ENCODE measurements around the gene SKAP1.
"Not testable (repeated sequence)": the region's sequence is repeated elsewhere in the genome, so short reads cannot be mapped to it uniquely, and the experiment has no call there.

SKAP1 gene

DNA sequence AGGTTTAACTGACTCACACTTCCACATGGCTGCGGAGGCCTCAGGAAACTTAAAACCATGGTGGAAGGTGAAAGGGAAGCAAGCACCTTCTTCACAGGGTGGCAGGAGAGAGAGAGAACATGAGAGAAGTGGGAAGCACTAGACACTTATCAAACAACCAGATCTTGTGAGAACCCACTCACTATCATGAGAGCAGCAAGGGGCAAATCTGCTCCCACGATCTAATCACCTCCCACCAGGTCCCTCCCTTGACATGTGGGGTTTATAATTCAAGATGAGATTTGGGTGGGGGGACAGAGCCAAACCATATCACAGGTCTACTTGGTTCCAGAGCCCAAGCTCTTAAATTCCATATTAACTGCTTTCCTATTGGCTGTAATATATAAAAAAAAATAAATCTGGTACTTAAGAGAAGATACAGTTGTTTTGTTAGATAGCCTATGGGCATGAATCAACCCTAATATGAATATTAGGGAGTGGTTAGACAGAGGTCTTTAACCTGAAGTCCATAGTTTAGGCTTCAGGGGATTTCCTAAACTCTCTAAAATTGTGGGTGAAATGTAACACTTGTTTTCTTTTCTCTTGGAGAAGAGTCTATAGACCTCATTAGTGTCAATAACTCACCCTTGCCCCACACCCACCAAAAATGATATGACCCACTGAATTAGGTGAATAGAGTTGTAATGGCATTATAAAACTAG is 56.7 kb downstream of the SKAP1 start:
- DNase-seq (ENCODE audit: low read depth in 2 of 2): no peak

DNA sequence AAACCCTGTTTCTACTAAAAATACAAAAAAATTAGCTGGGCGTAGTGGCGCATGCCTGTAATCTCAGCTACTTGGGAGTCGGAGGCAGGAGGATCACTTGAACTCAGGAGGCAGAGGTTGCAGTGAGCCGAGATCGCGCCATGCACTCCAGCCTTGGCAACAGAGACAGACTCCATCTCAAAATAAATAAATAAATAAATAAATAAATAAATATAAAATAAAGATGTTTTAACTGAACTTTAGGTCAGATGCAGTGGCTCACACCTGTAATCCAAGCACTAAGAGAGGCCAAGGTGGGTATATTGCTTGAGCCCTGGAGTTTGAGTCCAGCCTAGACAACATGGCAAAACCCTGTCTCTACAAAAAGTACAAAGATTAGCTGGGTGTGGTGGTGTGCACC is 61.0 kb downstream of the SKAP1 start:
- not testable (repeated sequence) for DNase-seq (ENCODE audit: low read depth in 2 of 2)

DNA sequence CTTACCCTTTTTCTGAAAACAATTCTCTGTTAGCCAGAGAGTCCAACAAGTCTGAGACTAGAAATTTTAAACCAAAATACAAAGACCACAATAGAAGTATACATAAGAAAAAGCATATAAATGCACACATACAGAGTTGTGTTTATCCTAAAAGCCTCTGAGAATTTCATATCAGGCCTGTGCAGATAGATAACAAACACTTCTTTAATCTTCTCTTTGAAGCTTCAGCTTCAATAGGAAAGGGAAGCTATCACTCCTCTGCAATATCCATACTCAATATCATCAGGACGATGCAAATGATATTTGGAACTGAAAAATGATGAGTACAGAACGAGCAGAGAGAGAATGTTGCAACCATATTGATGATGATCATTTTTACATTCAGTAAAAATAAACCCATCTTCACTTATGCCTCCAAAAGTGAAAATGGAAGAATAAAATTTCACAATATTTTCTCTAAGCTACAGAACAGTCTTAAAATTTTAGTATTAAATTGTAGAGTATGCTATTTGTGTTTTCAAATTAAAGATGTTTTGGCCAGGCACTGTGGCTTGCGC is 61.6 kb downstream of the SKAP1 start:
- DNase-seq (ENCODE audit: low read depth in 2 of 2): no peak

DNA sequence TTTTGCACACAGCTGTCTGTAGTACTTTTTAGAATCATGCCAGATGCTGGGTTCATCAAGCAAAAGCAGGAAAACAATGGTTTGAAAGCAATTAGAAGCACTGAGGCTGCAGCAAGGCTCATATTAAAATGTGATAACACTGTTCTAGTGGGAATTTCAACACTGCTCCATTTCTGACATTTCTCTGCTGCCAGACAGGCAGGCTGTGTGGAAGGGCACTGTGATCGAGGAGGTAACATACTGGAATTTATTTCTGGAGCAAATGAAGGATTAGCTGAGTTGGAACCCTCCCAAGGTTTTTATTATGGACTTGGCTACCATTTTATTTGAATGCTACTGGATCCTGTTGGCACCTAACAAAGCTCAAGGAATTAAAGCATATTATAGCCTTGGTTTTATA is 66.9 kb downstream of the SKAP1 start:
- no peak for DNase-seq (ENCODE audit: low read depth in 2 of 2)

DNA sequence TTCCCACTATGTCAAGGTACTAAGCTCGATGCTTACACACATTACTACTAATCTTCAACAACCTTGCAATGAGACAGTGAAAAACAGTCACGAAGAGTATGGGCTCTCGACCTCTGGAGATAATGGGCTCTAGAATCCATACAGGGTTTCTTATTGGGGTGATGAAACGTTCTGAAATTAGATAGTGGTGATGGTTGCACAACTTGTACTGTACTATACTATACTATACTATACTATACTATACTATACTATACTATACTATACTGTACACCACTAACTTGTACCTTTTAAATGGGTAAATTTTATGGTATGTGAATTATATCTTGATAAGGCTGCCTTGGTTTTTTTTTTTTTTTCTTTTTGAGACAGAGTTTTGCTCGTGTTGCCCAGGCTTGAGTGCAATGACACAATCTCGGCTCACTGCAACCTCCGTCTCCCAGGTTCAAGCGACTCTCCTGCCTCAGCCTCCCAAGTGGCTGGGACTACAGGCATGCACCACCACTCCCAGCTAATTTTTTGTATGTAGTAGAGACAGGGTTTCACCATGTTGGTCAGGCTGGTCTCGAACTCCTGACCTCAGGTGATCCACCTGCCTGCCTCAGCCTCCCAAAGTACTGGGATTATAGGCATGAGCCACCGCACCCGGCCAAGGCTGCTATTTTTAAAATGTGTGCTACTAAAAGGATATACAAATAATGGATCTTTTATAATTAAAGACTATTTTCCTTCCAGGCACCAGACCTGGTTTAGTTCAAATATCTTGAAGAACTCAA is 69.0 kb downstream of the SKAP1 start:
- DNase-seq (ENCODE audit: low read depth in 2 of 2): not testable (repeated sequence)

DNA sequence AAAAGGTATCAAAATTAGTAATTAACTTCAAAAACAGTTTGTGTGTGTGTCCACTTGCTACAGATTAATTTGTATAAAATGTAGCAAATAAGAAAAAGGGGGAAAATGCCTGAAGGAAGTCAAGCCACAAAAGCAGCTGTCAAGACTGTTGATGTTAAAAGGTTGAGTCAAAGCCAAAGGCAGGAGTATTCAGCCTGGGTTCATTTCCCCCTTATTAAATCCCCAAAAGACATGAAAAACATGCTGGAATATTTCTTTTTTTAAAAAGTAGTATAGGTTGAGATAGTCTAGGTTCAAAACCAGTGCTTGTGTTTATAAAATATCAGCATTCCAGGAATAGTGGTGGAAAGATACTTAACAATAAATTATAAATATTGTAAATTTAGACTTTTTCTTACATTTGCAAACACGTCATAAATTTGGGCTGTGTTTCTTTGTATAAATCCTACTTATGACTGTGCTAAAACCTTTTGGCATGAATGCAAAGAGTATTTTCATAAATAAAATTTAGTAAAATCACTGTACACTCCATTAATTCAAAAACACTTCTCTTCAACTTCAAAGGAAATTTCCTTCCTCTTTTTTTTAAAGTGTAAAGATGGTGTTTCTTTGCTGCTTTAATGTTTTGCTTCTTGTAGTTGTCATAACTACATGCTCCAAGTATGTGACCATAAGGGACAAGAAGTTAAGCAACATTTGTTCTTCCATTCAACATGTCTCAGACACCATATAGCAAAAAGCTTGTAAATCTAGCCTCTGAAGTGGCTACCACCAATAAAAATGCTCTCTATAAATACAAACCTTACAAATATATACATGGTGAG is 72.0 kb downstream of the SKAP1 start:
- DNase-seq (ENCODE audit: low read depth in 2 of 2): no peak

DNA sequence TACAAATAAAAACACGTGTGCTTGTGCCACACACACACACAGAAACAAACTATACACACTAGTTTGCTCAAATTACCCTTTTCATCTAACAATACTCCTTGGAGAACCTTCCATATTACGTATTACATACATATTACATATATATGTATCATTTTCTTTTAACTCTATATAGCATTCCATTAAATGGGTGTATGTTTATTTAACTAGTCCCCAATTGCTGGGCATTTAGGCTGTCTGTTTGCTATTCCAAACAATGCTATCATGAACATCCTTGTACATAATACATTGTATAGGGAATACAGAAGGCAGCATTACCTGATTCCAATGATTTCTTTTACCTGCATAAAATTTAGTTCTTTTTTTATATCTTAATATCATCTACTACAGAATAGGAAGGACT is 73.1 kb downstream of the SKAP1 start:
- no peak for DNase-seq (ENCODE audit: low read depth in 2 of 2)

DNA sequence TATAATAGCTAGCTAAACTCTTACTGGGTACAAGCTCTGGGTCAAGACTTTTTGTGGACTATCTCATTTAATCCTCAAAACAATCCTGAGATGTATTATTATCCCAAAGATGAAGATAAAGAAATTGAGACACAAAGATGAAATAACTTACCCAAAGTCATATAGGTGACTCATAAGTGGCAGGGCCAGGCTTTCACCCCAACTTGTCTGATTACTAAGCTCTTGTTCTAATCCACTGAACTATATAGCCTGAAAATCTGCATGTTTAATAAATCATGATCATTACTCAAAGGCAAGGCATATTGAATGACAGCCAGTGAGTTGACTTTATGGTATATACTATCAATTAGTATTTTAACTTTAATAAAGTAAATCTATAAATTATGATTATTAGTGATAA is 77.4 kb downstream of the SKAP1 start:
- no peak for DNase-seq (ENCODE audit: low read depth in 2 of 2)

DNA sequence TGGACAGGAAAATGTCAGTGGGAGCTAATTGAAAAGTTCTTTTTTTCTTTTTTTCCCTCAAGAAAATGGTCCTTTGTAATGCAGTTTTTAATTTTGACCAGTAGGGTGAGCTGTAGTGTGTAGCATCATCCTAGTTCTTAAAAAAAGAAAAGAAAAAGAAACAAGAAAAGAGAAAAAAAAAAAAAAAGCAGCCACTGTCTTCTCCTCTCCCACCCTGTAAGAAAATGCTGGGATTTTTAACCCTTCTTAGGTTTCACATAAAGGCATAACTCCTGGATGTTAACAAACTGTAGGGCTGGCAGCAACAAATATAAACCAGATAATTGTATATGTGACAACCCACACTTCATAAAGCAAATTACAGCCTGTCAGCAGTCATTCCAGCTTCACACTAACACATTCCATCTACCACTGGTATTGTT is 78.1 kb downstream of the SKAP1 start:
- no peak for DNase-seq (ENCODE audit: low read depth in 2 of 2)

DNA sequence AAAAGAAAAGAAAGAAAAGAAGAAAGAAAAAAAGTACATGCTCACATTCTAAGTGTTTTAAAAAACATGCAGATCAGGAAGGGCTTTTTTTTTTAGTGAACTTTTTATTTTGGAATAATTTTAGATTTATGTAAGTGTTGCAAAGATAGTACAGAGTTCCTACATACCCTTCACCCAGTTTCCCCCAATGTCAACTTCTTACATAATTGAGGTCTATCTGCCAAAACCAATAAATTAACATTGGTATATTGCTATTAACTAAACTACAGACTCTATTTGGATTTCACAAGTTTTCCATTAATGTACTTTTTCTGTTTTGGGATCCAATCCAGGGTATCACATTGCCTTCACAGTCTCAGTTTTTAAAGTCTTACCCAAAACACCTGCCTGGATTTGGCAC is 81.7 kb downstream of the SKAP1 start:
- DNase-seq (ENCODE audit: low read depth in 2 of 2): no peak

DNA sequence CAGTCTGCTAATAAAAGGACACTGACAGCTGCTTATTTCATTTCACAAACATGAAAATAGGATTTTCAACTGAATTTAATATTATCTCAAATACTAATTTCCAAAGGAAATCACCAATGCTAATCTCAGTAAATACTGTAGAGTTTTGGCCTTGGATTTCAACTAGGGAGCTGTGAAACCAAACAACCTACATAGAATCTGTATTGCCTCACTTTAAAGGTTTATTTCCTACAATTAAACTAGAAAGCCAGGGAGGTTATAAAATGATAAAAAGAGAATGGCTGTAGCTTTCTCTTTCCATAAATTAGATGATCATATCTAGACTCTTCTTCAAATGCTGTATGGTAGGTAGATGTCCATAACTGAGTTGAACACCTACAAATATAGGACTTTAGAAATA is 82.8 kb downstream of the SKAP1 start:
- no peak for DNase-seq (ENCODE audit: low read depth in 2 of 2)

DNA sequence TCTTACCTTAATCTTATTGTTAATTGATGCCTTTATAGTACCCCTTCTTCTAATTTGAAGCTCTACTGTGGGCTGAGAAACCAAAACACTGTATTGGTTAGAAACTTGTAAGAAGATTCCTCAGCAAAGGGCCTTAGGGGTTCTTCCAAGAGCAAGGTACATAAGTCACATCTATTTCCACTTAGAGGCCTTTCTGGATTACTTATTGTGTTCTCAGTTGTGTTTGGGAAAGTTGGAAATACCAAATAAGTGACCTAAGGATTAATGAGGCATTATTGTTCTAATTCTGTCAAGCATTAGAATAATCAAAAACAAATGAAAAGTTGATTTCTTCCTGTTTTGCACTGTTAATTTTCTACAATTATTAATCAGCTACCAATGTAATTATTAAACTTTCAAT is 85.8 kb downstream of the SKAP1 start:
- DNase-seq (ENCODE audit: low read depth in 2 of 2): no peak

DNA sequence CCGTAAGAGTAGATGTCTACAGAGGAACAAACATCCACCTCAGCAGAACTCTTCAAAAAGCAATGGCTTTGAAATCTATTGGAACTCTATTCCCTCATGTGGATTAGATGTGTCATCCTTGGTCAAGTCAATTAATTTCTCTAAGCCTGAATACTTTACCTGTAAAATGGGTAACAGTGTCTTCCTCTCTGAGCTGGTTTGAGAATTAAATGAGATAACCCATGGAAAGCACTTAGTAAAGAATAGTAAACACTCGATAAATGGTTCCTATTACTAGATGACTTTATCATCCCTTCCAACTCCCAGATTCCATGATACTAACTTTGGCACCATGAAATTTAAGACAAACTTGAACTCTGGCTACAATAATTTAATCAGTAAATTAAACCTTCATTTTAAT is 89.1 kb downstream of the SKAP1 start:
- DNase-seq (ENCODE audit: low read depth in 2 of 2): no peak

DNA sequence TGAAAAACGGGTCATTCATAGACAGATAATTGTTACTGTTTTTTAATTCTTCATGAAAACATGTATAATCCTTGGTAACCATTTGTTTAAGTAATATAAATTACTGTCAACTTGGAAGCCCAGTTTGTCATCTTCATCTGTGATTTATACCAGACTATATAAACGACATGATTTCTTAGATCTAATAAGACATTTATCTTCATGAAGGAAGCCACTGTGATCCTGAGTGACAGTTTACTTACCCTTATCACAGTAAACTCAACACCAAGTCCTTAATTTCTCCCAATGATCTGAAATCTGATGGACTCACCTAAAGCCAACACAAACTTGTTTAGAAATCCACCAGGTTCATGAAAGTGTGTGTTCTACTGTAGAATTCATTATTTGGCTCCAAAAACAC is 91.3 kb downstream of the SKAP1 start:
- no peak for DNase-seq (ENCODE audit: low read depth in 2 of 2)

DNA sequence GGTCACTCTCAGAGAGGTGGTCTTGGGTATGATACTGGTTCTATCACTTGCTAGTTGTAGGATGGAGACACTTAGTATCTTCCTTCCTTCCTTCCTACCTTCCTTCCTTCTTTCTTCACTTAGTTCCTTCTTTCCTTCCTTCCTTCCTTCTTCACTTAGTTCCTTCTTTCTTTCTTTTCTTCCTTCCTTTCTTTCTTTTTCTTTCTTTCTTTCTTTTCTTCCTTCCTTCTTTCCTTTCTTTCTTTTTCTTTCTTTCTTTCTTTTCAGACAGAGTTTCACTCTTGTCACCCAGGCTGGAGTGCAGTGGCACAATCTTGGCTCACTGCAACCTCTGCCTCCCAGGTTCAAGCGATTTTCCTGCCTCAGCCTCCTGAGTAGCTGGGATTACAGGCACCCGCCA is 92.1 kb downstream of the SKAP1 start:
- not testable (repeated sequence) for DNase-seq (ENCODE audit: low read depth in 2 of 2)

DNA sequence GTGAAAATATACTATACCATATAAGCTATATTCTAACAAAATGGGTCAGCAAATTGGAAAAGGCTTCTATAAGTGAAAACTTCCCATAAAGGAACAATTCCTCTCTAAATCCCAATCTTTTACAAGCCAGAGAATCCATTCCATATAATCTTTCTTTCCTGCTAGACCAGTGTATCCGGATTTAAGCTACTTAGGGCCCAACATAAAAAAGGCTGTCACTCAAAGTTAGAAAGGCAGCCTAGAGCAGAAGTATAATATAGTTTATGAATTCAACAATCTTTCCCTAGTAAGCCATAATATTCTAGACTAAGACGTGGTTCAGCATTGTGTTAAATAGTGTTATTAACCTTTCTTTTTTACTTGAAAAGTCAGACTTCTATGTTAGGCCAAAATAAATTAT is 93.0 kb downstream of the SKAP1 start:
- no peak for DNase-seq (ENCODE audit: low read depth in 2 of 2)

DNA sequence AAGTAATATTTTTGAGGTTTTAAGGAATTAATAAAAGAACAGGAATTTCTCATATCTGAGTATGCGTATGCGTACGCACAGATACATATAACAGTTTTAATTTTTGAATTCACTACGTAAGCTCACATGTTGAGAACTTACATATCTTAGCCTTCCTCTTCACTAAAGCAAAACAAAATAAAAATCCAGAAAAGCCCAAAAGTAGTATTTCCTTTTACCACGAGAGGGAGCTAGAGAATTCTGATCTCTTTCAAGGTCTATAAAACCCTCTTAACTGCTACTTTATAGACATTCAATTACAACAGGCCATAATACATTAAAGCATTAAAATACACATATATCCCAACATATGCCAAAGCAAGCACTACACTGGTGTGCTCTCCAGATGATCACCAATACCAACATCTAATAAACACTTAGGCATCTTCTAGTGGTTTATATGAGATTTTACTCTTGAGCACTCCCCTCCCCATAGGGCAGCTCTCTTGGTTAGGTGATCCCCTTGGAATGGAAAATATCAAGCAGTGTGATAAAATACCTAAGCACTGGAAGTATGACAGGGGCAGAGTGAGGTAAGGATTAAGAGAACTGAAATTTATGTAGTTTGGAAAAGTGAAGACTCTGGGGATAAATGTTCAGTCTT is 94.0 kb downstream of the SKAP1 start:
- no peak for DNase-seq (ENCODE audit: low read depth in 2 of 2)

DNA sequence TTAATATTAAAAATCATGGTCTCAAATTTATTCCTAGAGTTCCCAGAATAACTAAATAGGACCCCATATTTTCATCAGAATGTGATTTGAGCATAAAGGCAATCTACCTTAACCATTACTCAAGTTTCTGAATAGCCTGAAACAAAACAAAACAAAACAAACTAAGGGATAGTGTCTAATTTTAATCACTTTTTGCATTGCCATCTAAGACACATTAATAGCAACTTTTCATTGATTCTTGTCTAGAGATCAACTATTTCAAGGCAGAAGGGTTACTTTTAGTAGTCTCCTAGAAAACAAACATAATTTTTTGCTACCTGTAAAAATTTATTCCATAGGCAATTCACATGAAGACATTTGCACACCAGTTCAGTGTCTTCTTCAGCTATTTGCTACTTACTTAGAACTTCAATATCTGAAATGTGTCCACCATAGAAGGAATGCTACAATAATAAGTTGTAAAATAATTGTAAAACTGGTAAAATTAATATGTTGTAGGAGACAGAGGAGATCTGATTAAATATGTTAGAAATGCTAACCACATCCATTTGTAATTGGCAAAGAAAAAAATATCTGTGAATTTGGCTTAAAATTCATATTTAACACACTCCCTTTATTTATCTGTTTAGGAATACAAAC is 94.7 kb downstream of the SKAP1 start:
- no peak for DNase-seq (ENCODE audit: low read depth in 2 of 2)

DNA sequence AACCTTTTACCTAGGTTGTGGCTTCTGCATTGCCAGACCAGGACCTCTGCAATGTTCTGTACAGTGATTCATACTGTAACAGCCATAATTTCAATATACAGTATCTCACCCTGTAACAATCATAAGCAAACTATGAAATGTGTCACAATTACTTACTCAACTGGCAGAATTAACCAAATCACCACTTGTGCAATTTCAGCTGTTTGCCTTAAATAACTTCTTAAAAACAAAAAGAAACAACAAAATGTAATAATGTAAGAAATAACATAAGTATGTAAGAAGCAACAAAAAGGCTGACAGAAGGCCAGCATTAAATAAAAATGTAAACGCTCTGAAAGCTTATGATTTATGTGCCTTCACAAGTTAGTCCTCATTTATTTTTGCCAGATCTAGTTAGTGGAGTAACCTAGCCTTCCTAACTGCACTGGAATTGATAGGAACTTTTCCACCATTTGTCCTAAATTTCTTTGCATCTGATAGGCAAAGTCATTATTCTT is 96.9 kb downstream of the SKAP1 start:
- no peak for DNase-seq (ENCODE audit: low read depth in 2 of 2)

DNA sequence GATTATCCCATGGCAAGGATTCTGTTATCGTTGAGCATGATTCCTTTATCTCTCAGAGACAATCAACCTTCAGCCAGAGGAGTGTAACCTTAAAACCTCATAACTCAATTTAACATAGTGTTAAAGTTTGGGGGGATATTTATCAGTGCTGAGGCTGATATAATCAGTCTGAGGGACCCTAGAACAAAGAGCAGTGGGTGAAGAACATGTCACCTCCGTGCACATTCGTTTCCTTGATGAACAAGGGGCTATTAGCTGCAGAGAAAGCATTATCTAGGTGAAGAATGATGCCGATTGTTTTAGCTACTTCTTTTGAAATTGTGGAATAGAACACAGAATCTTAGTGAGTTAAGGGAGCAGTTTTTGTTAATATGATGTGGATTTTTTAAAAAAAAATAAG is 99.1 kb downstream of the SKAP1 start:
- no peak for DNase-seq (ENCODE audit: low read depth in 2 of 2)

DNA sequence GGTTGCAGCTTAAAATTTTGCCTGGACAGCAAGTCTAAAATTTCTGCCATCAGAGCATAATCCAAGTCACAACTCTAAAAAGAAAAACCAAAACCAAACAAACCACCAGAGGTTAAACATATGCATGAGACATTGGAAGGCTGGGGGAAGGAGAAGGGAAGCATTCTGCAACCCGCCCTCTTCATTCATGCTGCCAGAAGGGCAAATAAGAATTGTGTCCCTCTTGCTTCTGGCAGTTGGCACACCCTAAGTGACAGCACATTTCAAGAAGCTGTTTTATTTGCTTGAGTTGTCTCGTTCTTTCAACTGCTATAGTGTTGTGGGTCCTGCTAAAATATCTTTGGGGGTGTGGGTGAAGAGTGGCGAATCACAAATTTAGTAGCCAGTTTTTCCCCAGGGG is 99.6 kb downstream of the SKAP1 start:
- no peak for DNase-seq (ENCODE audit: low read depth in 2 of 2)

Data from stimulated activated CD8-positive, alpha-beta memory T cell treated with anti-CD3 and anti-CD28 coated beads, Interleukin-2, amount 100 ng/mL, for 1 hour (primary cell).